SHP77 (cell line): ENCODE results near the gene HMGCS2.
"Not testable (repeated sequence)": the region's sequence is repeated elsewhere in the genome, so short reads cannot be mapped to it uniquely, and the experiment has no call there.

ENCODE experiments used
- DNase-seq, 2 experiments: peaks; one replicate each; lab custom pipeline; 2025; lab: John Stamatoyannopoulos, UW

Gene HMGCS2

GRCh38 chr1:119731741-119732430 lies 36.8 kb downstream of the HMGCS2 start:
- DNase-seq = no peak

GRCh38 chr1:119731060-119731459 lies 37.6 kb downstream of the HMGCS2 start:
- no peak for DNase-seq

- DNase-seq = no peak
Measured at GRCh38 chr1:119729044-119729443, 39.7 kb downstream of the HMGCS2 start.

GRCh38 chr1:119727991-119728390 lies 40.7 kb downstream of the HMGCS2 start:
- DNase-seq = no peak

- no peak for DNase-seq
Measured at GRCh38 chr1:119725626-119726025, 43.1 kb downstream of the HMGCS2 start.

GRCh38 chr1:119724611-119725218 lies 44.0 kb downstream of the HMGCS2 start:
- DNase-seq = no peak

- no peak for DNase-seq
Measured at GRCh38 chr1:119721896-119722295, 46.8 kb downstream of the HMGCS2 start.

GRCh38 chr1:119720866-119721440 lies 47.8 kb downstream of the HMGCS2 start:
- DNase-seq = no peak

GRCh38 chr1:119718972-119719371 lies 49.7 kb downstream of the HMGCS2 start:
- DNase-seq = no peak

GRCh38 chr1:119718409-119718808 lies 50.3 kb downstream of the HMGCS2 start:
- no peak for DNase-seq

GRCh38 chr1:119715542-119715941 lies 53.2 kb downstream of the HMGCS2 start:
- no peak for DNase-seq

- no peak for DNase-seq
Measured at GRCh38 chr1:119714583-119714982, 54.1 kb downstream of the HMGCS2 start.

GRCh38 chr1:119713749-119714456 lies 54.8 kb downstream of the HMGCS2 start:
- DNase-seq = peak in 1 of 2 experiments; percentile 12

- peak in 1 of 2 experiments; percentile 2 for DNase-seq
Measured at GRCh38 chr1:119713039-119713748, 55.5 kb downstream of the HMGCS2 start.

GRCh38 chr1:119712342-119713038 lies 56.2 kb downstream of the HMGCS2 start:
- peak; percentile 76 to 78 for DNase-seq

GRCh38 chr1:119711804-119712341 lies 56.8 kb downstream of the HMGCS2 start, which contains the start of gene PHGDH:
Gene PHGDH, plus strand, starts transcription at chr1:119711934. Its CDS starts 89 bp downstream, at chr1:119712023.
- DNase-seq = peak; percentile 77 to 87

GRCh38 chr1:119711356-119711803 lies 57.3 kb downstream of the HMGCS2 start:
- not testable (repeated sequence) for DNase-seq

- DNase-seq = not testable (repeated sequence)
Measured at GRCh38 chr1:119706599-119706998, 62.1 kb downstream of the HMGCS2 start.

GRCh38 chr1:119703666-119704450 lies 64.8 kb downstream of the HMGCS2 start:
- DNase-seq = no peak

- DNase-seq = no peak
Measured at GRCh38 chr1:119702384-119702783, 66.3 kb downstream of the HMGCS2 start.
